ENCODE data around the gene NR2F1-AS1. TPM values are rescaled to one million over a fixed set of nuclear protein-coding genes. Genes with fewer than 3 reads are reported as not detected.
"Not testable (repeated sequence)": the region's sequence is repeated elsewhere in the genome, so short reads cannot be mapped to it uniquely, and the experiment has no call there.

NR2F1-AS1 gene
- total RNA-seq, 1 experiment from 2014 or later, result 24.1 TPM

- DNase-seq, result no peak
- ChIA-PET CTCF (no interaction called here), POLR2A (ENCODE audit: unreplicated experiment) (no interaction called here)
- ATAC-seq, result no peak
- H3K4me1 ChIP-seq (ENCODE audit: insufficient read depth, low read length), result peaks cover 14% of the 10 kb centered on the region
- H3K9ac ChIP-seq (ENCODE audit: low read length), result no peak overlapping the region
- no peak overlapping the region for H3K27ac ChIP-seq (ENCODE audit: low read length)
- no peaks in the 10 kb centered on the region for H3F3A ChIP-seq (ENCODE audit: low read length, unreplicated experiment)
- H3K4me3 ChIP-seq (ENCODE audit: low read length), result no peak overlapping the region
- intact Hi-C loops (cut with micrococcal nuclease), result no loop called here
- H3K4me2 ChIP-seq (ENCODE audit: low read length), result no peak overlapping the region
- H3K27me3 ChIP-seq (ENCODE audit: low read length), result no peaks in the 10 kb centered on the region
- H2AFZ ChIP-seq (ENCODE audit: low read length), result no peak overlapping the region
- H4K20me1 ChIP-seq (ENCODE audit: low read length), result no peaks in the 10 kb centered on the region
- TF ChIP-seq EZH2 (IDR thresholded peaks at IDR 0.05; ENCODE audit: low read length, unreplicated experiment), result no peak
- no peak for TF ChIP-seq CTCF (conservative IDR thresholded peaks at IDR 0.05; ENCODE audit: low read depth, low read length)
- TF ChIP-seq EZH2phosphoT487 (IDR thresholded peaks at IDR 0.05; ENCODE audit: borderline replicate concordance, low read length), result no peak
- H3K79me2 ChIP-seq (ENCODE audit: low read length), result no peaks in the 10 kb centered on the region
- no peaks in the 10 kb centered on the region for H3K36me3 ChIP-seq (ENCODE audit: low read depth, low read length)
- no TSS peak for BruUV-seq (replicated peaks)
- H3K9me2 ChIP-seq (replicated peaks; ENCODE audit: low read length), result no peaks in the 10 kb centered on the region
- no peaks in the 10 kb centered on the region for H3K9me3 ChIP-seq (ENCODE audit: low read length)
Observed at GRCh38 chr5:93511445-93511844, 69.6 kb downstream of the NR2F1-AS1 start.

GRCh38 chr5:93510626-93511380 is 70.2 kb downstream of the NR2F1-AS1 start:
- no peak for TF ChIP-seq CTCF (conservative IDR thresholded peaks at IDR 0.05; ENCODE audit: low read depth, low read length)
- no peak for TF ChIP-seq EZH2 (IDR thresholded peaks at IDR 0.05; ENCODE audit: low read length, unreplicated experiment)
- no peak for TF ChIP-seq EZH2phosphoT487 (IDR thresholded peaks at IDR 0.05; ENCODE audit: borderline replicate concordance, low read length)

GRCh38 chr5:93505553-93505952 is 75.5 kb downstream of the NR2F1-AS1 start:
- POLR2A ChIA-PET (ENCODE audit: unreplicated experiment); BruUV-seq (replicated peaks); H3K27me3 ChIP-seq (ENCODE audit: low read length); H3F3A ChIP-seq (ENCODE audit: low read length, unreplicated experiment); H3K9me3 ChIP-seq (ENCODE audit: low read length); H3K4me2 ChIP-seq (ENCODE audit: low read length); H2AFZ ChIP-seq (ENCODE audit: low read length); H3K27ac ChIP-seq (ENCODE audit: low read length); H4K20me1 ChIP-seq (ENCODE audit: low read length); H3K4me3 ChIP-seq (ENCODE audit: low read length); DNase-seq; H3K79me2 ChIP-seq (ENCODE audit: low read length); H3K9me2 ChIP-seq (replicated peaks; ENCODE audit: low read length); H3K36me3 ChIP-seq (ENCODE audit: low read depth, low read length); intact Hi-C loops (cut with micrococcal nuclease); ATAC-seq; CTCF ChIA-PET; H3K9ac ChIP-seq (ENCODE audit: low read length): not testable (repeated sequence)
- H3K4me1 ChIP-seq (ENCODE audit: insufficient read depth, low read length), result peaks cover 12% of the 10 kb centered on the region

More at GRCh38 chr5:93510626-93511380, 70.2 kb downstream of the NR2F1-AS1 start:
- H3K27me3 ChIP-seq (ENCODE audit: low read length), result no peaks in the 10 kb centered on the region
- no peak overlapping the region for H3K4me3 ChIP-seq (ENCODE audit: low read length)
- H3K9ac ChIP-seq (ENCODE audit: low read length), result no peak overlapping the region
- DNase-seq, result no peak
- ChIA-PET POLR2A (ENCODE audit: unreplicated experiment) (no interaction called here), CTCF (no interaction called here)
- H3K4me1 ChIP-seq (ENCODE audit: insufficient read depth, low read length), result peaks cover 14% of the 10 kb centered on the region
- no peak overlapping the region for H2AFZ ChIP-seq (ENCODE audit: low read length)
- H3F3A ChIP-seq (ENCODE audit: low read length, unreplicated experiment), result no peaks in the 10 kb centered on the region
- no peaks in the 10 kb centered on the region for H3K9me3 ChIP-seq (ENCODE audit: low read length)
- no peaks in the 10 kb centered on the region for H3K9me2 ChIP-seq (replicated peaks; ENCODE audit: low read length)
- no peak for ATAC-seq
- H3K36me3 ChIP-seq (ENCODE audit: low read depth, low read length), result no peaks in the 10 kb centered on the region
- H4K20me1 ChIP-seq (ENCODE audit: low read length), result no peaks in the 10 kb centered on the region
- no TSS peak for BruUV-seq (replicated peaks)
- intact Hi-C loops (cut with micrococcal nuclease), result no loop called here
- no peak overlapping the region for H3K4me2 ChIP-seq (ENCODE audit: low read length)
- no peak overlapping the region for H3K27ac ChIP-seq (ENCODE audit: low read length)
- H3K79me2 ChIP-seq (ENCODE audit: low read length), result no peaks in the 10 kb centered on the region

All from PC-3 (cell line).